Peyer's patch (tissue), 4 donors: Measurements from ENCODE around the gene SOX5. TPM values are rescaled to one million over a fixed set of nuclear protein-coding genes. Genes with fewer than 3 reads are reported as not detected.
A peak's percentile ranks its signal among the peaks of the same experiment; 100 is the strongest.

Source experiments
- DNase-seq, 3 donors: peaks; one replicate each; pipeline ENCODE4 v3.0.0-alpha.2; 2017 to 2019
- H3K27ac ChIP-seq, 4 donors: fragments of 200-600 bp; sonication (generic); one replicate each; pipeline ENCODE4 v1.5.1; 2016 to 2019
- H3K27me3 ChIP-seq, 2 donors: fragments of 200-600 bp; sonication (generic); one replicate each; pipeline ENCODE4 v1.5.1; 2019
- H3K36me3 ChIP-seq, 3 donors: fragments of 200-600 bp; sonication (generic); one replicate each; pipeline ENCODE4 v1.5.1; 2016 to 2019
- H3K4me1 ChIP-seq, 4 donors: fragments of 200-600 bp; sonication (generic); one replicate each; pipeline ENCODE4 v1.5.1; 2016 to 2019
- H3K4me3 ChIP-seq, 4 donors: fragments of 200-600 bp; sonication (generic); 1 replicate in 3 of 4; 2 replicates in 1 of 4; pipeline ENCODE4 v1.5.1; 2016 to 2019; ENCODE audit warnings: mild to moderate bottlenecking in 1 of 4
- H3K9me3 ChIP-seq, 4 donors: fragments of 200-600 bp; sonication (generic); one replicate each; pipeline ENCODE4 v1.5.1; 2016 to 2019; ENCODE audit warnings: mild to moderate bottlenecking in 1 of 4
- CTCF ChIP-seq, 6 experiments: fragments of 450-650 bp in 4 of 6; fragments of 200-600 bp in 2 of 6; sonication (generic) in 1 of 6; IDR thresholded peaks; one replicate each; pipeline ENCODE4 v1.5.1; 2017 to 2019; ENCODE audit warnings: antibody characterized with exemption in 6 of 6, mild to moderate bottlenecking in 3 of 6, moderate library complexity in 1 of 6
- POLR2A ChIP-seq, 2 donors: fragments of 450-650 bp; IDR thresholded peaks; one replicate each; pipeline ENCODE4 v1.5.1; 2017; ENCODE audit warnings: antibody characterized with exemption in 2 of 2, mild to moderate bottlenecking in 2 of 2, moderate library complexity in 2 of 2
- total RNA-seq, 4 donors: library from RNA; depleted of rRNA; stranded (reverse); fragments of >200 nt; gene quantifications; one replicate each; pipeline ENCODE4 v1.1.0, GENCODE V29; 2016

The SOX5 gene
- total RNA-seq, 4 donors from 2014 or later, result 3.8 to 27.2 (median 11.6) TPM

GRCh38 chr12:23947395-23947794 is 2.1 kb downstream of the SOX5 start:
- Histone ChIP-seq H3K27ac (no peak overlapping the region), H3K27me3 (no peaks in the 10 kb centered on the region), H3K4me3 (no peak overlapping the region), H3K9me3 (no peaks in the 10 kb centered on the region), H3K4me1 (peaks cover 0 to 7% (median 0%) of the 10 kb centered on the region in 4 donors), H3K36me3 (no peaks in the 10 kb centered on the region)
- no peak for DNase-seq
- peak in 1 of 6 experiments; percentile 12 for TF ChIP-seq CTCF (IDR thresholded peaks at IDR 0.05)
- no peak for TF ChIP-seq POLR2A (IDR thresholded peaks at IDR 0.05)

GRCh38 chr12:23945249-23945648 is 4.2 kb downstream of the SOX5 start:
- Histone ChIP-seq H3K4me1 (no peaks in the 10 kb centered on the region), H3K27ac (no peak overlapping the region), H3K9me3 (no peaks in the 10 kb centered on the region), H3K36me3 (no peaks in the 10 kb centered on the region), H3K4me3 (no peak overlapping the region), H3K27me3 (no peaks in the 10 kb centered on the region)
- no peak for DNase-seq
- TF ChIP-seq POLR2A (IDR thresholded peaks at IDR 0.05) (no peak), CTCF (IDR thresholded peaks at IDR 0.05) (no peak)

- no peaks in the 10 kb centered on the region for H3K27me3 ChIP-seq
- no peaks in the 10 kb centered on the region for H3K36me3 ChIP-seq
- no peak overlapping the region for H3K27ac ChIP-seq
- TF ChIP-seq CTCF (IDR thresholded peaks at IDR 0.05) (no peak), POLR2A (IDR thresholded peaks at IDR 0.05) (no peak)
- DNase-seq, result no peak
- H3K9me3 ChIP-seq, result no peaks in the 10 kb centered on the region
- H3K4me1 ChIP-seq, result no peaks in the 10 kb centered on the region
- no peak overlapping the region for H3K4me3 ChIP-seq
Observed at GRCh38 chr12:23944067-23944466, 5.4 kb downstream of the SOX5 start.

GRCh38 chr12:23942841-23943240 is 6.6 kb downstream of the SOX5 start:
- H3K27me3 ChIP-seq, result no peaks in the 10 kb centered on the region

GRCh38 chr12:23941780-23942179 is 7.7 kb downstream of the SOX5 start:
- DNase-seq, result no peak
- no peaks in the 10 kb centered on the region for H3K27me3 ChIP-seq
- H3K36me3 ChIP-seq, result no peaks in the 10 kb centered on the region
- no peak for TF ChIP-seq CTCF (IDR thresholded peaks at IDR 0.05)
- no peak for TF ChIP-seq POLR2A (IDR thresholded peaks at IDR 0.05)
- no peaks in the 10 kb centered on the region for H3K9me3 ChIP-seq
- H3K27ac ChIP-seq, result no peak overlapping the region
- H3K4me1 ChIP-seq, result no peaks in the 10 kb centered on the region
- H3K4me3 ChIP-seq, result no peak overlapping the region

More at GRCh38 chr12:23942841-23943240, 6.6 kb downstream of the SOX5 start:
- H3K4me1 ChIP-seq, result no peaks in the 10 kb centered on the region
- DNase-seq, result no peak
- TF ChIP-seq POLR2A (IDR thresholded peaks at IDR 0.05) (no peak), CTCF (IDR thresholded peaks at IDR 0.05) (no peak)
- H3K27ac ChIP-seq, result no peak overlapping the region
- H3K9me3 ChIP-seq, result no peaks in the 10 kb centered on the region
- H3K36me3 ChIP-seq, result no peaks in the 10 kb centered on the region
- H3K4me3 ChIP-seq, result no peak overlapping the region

- Histone ChIP-seq H3K27me3 (no peaks in the 10 kb centered on the region), H3K9me3 (no peaks in the 10 kb centered on the region), H3K36me3 (no peaks in the 10 kb centered on the region), H3K4me1 (no peaks in the 10 kb centered on the region), H3K4me3 (no peak overlapping the region), H3K27ac (no peak overlapping the region)
- DNase-seq, result no peak
- TF ChIP-seq CTCF (IDR thresholded peaks at IDR 0.05), result no peak
- no peak for TF ChIP-seq POLR2A (IDR thresholded peaks at IDR 0.05)
Observed at GRCh38 chr12:23938422-23938821, 11.0 kb downstream of the SOX5 start.
